ENCODE measurements around the gene MRPL53.

DNA sequence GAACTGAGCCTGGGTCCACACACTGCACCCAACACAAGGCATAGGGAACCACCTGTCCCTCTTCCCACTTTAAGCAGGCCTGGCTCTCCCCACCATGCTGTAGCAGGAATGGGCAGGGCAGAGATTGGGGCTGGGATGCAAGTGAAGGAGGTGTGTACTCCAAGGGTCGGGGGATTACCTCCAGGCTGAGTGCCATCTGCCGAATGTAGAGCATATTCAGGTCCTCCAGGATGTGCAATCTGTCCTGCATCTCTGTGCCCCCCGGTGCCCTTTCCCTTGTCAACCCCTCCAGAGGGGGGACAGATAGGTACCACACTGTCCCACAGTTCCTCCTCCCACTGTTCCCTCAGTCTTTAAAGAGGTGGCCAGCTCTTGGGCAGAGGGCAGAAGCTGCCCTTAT is 33.1 kb downstream of the MRPL53 start:
- no peak for TF ChIP-seq EZH2phosphoT487 (IDR thresholded peaks at IDR 0.05; ENCODE audit: low read depth)
- TF ChIP-seq, protein P1, sequence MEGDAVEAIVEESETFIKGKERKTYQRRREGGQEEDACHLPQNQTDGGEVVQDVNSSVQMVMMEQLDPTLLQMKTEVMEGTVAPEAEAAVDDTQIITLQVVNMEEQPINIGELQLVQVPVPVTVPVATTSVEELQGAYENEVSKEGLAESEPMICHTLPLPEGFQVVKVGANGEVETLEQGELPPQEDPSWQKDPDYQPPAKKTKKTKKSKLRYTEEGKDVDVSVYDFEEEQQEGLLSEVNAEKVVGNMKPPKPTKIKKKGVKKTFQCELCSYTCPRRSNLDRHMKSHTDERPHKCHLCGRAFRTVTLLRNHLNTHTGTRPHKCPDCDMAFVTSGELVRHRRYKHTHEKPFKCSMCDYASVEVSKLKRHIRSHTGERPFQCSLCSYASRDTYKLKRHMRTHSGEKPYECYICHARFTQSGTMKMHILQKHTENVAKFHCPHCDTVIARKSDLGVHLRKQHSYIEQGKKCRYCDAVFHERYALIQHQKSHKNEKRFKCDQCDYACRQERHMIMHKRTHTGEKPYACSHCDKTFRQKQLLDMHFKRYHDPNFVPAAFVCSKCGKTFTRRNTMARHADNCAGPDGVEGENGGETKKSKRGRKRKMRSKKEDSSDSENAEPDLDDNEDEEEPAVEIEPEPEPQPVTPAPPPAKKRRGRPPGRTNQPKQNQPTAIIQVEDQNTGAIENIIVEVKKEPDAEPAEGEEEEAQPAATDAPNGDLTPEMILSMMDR (IDR thresholded peaks at IDR 0.05; ENCODE audit: low read depth, low read length) = no peak
